HG02870 (cell line): ENCODE data around the gene NOL7.

Experiments used
- ATAC-seq: cut with Tn5 transposase; IDR thresholded peaks from one replicate; pipeline ENCODE4 v1.9.1; 2021; ENCODE audit warnings: mild to moderate bottlenecking, moderate library complexity; ENCODE audit not compliant: unreplicated experiment

NOL7 gene

GRCh38 chr6:13649393-13649792 is 34.3 kb downstream of the NOL7 start:
- ATAC-seq, result no peak

GRCh38 chr6:13653296-13653695 is 38.2 kb downstream of the NOL7 start:
- no peak for ATAC-seq

- ATAC-seq, result no peak
These were observed 39.4 kb downstream of the NOL7 start for GRCh38 chr6:13654496-13654895.

- no peak for ATAC-seq
These were observed 40.6 kb downstream of the NOL7 start for GRCh38 chr6:13655700-13656099.

GRCh38 chr6:13660273-13660672 is 45.1 kb downstream of the NOL7 start:
- no peak for ATAC-seq

- no peak for ATAC-seq
These were observed 45.8 kb downstream of the NOL7 start for GRCh38 chr6:13660893-13661292.

GRCh38 chr6:13661647-13662046 is 46.5 kb downstream of the NOL7 start:
- no peak for ATAC-seq

GRCh38 chr6:13662651-13663334 is 47.7 kb downstream of the NOL7 start:
- no peak for ATAC-seq

- no peak for ATAC-seq
These were observed 48.9 kb downstream of the NOL7 start for GRCh38 chr6:13663986-13664385.

- no peak for ATAC-seq
These were observed 49.7 kb downstream of the NOL7 start for GRCh38 chr6:13664703-13665352.

GRCh38 chr6:13666194-13667105 is 51.3 kb downstream of the NOL7 start:
- no peak for ATAC-seq

GRCh38 chr6:13667655-13668054 is 52.5 kb downstream of the NOL7 start:
- no peak for ATAC-seq

- ATAC-seq, result no peak
These were observed 53.3 kb downstream of the NOL7 start for GRCh38 chr6:13668291-13668928.

- no peak for ATAC-seq
These were observed 54.3 kb downstream of the NOL7 start for GRCh38 chr6:13669476-13669875.
